Measurements from ENCODE around the gene SLC30A10.
"Not testable (repeated sequence)": the region's sequence is repeated elsewhere in the genome, so short reads cannot be mapped to it uniquely, and the experiment has no call there.

Gene SLC30A10

DNA sequence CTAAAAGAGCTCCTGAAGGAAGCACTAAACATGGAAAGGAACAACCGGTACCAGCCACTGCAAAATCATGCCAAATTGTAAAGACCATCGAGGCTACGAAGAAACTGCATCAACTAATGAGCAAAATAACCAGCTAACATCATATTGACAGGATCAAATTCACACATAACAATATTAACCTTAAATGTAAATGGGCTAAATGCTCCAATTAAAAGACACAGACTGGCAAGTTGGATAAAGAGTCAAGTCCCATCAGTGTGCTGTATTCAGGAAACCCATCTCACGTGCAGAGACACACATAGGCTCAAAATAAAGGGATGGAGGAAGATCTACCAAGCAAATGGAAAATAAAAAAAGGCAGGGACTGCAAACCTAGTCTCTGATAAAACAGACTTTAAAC, 39.7 kb downstream of the SLC30A10 start:
- not testable (repeated sequence) for FAIRE-seq

DNA sequence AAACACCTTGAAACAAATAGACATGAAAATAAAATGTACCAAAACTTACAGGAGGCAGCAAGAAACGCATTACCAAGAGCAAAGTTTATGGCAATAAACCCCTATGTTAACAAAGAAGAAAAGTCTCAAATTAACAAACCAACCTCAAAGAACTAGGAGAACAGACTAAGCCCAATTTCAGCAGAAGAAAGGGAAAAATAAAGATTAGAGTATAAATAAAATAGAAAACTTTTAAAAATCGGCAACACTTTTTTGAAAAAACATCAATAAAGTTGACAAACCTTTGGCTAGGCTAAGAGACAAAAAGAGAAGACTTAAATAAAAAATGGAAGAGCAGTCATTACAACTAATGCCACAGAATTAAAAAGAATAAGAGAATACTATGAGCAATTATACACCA, 42.7 kb downstream of the SLC30A10 start:
- FAIRE-seq, result no peak

DNA sequence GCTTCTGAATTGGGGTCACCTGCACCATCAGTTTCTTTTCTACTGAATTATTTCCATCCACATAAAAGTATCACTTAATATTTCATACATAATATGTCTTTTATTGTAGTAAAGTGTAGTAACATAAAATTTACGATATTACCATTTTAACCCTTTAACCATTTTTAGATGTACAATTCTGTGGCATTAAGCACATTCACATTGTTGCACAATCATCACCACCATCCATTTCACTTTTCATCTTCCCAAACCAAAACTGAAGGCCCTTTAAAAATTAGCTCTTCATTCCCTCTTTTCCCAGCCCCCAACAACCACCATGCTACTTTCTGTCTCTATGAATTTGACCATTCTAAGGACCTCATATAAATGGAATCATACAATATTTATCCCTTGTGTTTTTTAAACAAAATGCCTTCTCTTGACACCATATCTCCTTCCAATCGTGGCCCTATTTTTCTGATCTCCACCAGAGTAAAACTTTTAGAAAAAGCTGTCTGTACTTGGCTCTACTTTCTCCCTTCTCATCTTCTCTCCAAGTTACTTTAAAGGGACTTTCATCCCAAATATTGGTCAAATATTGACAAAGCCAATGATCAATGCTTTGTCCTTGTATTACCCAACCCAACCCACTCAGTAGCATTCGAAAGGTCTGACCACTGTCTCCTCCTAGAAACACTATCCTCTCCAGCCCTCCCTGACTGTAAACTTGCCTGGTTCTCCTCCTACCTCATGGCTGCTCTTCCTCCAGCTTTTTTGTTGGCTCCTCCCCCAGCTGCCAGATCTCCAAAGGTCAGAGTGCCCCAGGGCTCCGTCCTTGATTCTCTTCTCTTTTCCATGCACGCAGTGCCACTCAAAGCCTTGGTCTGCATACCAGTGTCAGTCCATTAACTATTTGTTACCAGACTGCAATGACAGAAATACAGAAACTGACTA, 44.7 kb downstream of the SLC30A10 start:
- no peak for FAIRE-seq

DNA sequence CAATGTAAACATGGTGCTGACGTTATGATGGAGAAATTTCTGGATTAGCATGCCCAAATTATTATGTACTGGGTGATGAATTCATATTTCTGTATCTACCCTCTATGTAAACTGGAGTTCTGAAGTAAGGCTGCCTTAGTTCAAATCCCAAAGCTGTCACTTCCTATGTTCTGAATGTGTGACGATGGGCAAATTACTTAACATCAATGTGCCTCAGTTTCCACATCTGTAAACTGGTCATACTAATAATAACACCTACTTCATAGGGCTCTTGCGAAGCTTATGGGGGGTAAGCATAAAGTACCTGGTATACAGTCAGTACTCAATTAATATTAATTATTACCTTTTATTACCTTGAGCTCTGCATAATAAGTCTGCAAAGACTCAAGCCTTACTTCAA, 45.6 kb downstream of the SLC30A10 start:
- no peak for FAIRE-seq

DNA sequence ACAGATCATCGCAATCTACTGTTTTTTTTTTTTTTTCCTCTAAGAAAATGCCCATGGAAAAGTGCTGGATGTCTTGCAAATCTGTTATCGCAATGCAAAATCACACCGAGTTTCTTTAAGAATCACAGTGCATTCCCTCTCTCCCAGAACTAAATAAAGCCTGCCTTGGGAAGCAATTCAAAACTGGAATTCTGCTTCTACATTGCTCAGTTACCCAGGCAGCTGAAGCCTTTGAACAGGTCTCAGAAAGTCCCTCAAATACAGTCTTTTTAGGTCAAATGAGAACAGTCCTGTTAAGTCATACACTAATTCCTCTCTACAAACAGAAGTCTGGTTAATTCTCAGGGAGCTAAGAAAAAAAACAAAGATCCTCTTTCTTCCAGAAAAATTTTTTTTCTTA, 46.3 kb downstream of the SLC30A10 start:
- no peak for FAIRE-seq

DNA sequence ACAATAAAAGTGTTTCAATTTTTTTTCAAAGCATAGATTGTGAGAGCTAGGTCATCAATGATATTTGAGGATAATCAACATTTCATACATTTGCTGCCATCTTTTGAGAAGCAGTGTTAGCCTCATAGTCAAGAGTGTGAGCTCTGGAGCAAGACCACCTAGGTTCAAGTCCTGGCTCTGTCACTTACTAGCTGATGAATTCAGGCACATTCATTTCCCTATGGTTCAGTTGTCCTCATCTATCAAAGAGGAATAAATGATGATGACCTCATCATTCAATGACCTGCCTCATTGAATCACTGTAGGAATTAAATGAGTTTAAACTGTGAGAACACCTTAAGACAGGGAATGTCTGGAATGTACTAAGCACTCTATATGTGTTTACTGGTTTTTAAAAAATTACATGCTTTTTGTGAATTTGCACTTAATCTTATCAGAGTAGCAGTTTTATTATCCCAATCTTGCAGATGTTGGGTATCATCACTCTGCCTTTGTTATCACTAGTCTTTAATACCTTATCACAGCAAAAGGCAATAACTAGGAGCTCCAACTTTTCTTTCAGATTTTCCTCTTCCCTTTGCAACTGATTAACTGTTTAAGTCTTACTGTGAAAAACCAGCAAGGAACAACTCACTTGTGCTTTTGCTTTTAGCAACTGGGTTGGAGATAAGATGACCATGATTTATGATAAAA, 47.4 kb downstream of the SLC30A10 start:
- no peak for FAIRE-seq

DNA sequence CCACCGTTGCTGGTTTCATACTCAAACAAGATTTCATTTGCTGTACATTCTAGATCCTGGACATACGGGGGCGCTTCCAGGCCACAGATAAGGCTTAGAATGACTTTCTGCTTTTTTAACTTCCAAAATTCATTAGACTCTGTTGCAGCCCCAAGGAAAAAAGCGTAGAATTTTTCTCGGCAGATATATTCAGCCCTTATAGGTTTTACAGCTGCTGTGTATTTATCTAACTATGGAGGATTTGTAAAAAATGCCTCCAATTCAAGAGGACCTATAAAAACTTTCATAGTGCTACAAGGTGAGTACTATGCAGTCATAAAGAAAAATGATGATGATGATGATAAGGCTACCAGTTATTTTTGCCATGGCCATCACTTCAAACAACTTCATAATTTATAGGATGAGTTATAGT, 51.6 kb downstream of the SLC30A10 start:
- FAIRE-seq, result no peak

DNA sequence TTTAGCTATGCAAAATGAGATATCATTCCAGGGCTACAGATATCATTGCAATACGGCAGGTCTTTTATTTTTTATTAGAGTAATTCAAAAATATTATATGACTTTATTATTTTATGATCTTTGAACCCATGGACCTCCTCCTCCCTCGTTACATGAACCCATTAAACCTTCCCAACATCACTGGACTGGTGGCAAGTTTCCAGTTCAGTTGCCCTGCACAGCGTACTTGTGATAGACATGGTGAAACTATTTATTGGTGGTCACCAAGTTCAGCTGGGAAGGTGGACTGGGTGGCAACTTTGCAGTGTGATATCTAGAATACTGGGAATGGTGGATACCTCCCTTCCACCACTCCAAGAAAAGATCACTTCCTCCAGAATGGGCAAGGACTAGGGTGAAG, 52.5 kb downstream of the SLC30A10 start:
- no peak for FAIRE-seq

DNA sequence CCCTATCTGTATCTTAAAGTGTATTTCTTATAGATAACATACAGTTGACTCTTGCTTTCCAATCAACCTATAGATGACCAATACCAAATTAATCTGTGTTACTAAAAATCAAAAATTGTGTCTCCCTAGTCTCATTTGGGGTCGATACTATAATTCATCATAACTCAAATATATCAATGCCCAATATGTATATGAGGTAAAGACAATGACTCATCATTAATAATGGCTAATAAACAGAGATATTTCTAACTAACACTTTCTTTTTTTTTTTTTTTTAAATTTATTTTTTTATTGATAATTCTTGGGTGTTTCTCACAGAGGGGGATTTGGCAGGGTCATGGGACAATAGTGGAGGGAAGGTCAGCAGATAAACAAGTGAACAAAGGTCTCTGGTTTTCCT, 55.8 kb downstream of the SLC30A10 start:
- not testable (repeated sequence) for FAIRE-seq

DNA sequence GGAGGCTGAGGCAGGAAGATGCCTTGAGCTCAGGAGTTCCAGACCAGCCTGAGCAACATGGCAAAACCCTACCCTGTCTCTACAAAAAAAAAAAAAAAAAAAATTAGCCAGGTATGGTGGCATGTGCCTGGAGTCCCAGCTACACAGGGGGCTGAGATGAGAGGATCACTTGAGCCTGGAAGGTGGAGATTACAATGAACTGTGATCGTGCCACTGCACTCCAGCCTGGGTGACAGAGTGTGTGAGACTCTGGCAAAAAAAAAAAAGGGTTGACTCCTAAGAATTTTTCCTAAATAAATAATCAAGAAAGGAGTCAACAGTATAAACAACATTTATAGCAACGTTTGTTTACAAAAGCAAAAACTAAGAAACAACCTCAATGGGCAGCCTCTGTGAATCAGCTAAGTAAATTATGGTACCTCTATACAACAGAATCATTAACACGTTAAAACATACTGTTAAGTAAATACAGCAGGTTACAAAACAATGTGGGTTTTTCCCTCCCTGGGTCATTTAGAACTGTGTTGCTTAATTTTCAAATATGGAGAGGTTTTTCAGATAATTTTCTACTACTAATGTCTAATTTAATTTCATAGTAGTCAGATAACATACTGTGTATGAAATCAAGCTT, 56.8 kb downstream of the SLC30A10 start:
- no peak for FAIRE-seq

DNA sequence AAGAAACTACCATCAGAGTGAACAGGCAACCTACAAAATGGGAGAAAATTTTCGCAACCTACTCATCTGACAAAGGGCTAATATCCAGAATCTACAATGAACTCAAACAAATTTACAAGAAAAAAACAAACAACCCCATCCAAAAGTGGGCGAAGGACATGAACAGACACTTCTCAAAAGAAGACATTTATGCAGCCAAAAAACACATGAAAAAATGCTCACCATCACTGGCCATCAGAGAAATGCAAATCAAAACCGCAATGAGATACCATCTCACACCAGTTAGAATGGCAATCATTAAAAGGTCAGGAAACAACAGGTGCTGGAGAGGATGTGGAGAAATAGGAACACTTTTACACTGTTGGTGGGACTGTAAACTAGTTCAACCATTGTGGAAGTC, 59.7 kb downstream of the SLC30A10 start:
- FAIRE-seq, result not testable (repeated sequence)
